Measurements from ENCODE around the gene RRBP1.

The RRBP1 gene

GRCh38 chr20:17658648-17658993 lies 23.4 kb downstream of the RRBP1 start:
- peaks cover 45% of the 10 kb centered on the region for H3K36me3 ChIP-seq (ENCODE audit: insufficient read depth, low read length)
- no peak overlapping the region for H3K4me2 ChIP-seq (ENCODE audit: low read length)
- no peak overlapping the region for H3K4me3 ChIP-seq (ENCODE audit: low read depth, low read length, poor library complexity, severe bottlenecking)
- no peak overlapping the region for H3K27ac ChIP-seq (ENCODE audit: low read depth, low read length, poor library complexity, severe bottlenecking)
- no peak overlapping the region for H3K9ac ChIP-seq (ENCODE audit: low read length)
- H3K79me2 ChIP-seq (ENCODE audit: insufficient read depth, low read length), result peaks cover 6% of the 10 kb centered on the region
- peaks cover 39% of the 10 kb centered on the region for H3K4me1 ChIP-seq (ENCODE audit: insufficient read depth, low read length, severe bottlenecking)
- no peaks in the 10 kb centered on the region for H4K20me1 ChIP-seq (ENCODE audit: insufficient read depth, low read length)
- no peak overlapping the region for H2AFZ ChIP-seq (ENCODE audit: low read length)
- no peaks in the 10 kb centered on the region for H3F3A ChIP-seq (ENCODE audit: insufficient read depth, low read length)
- H3K9me3 ChIP-seq (ENCODE audit: low read length), result no peaks in the 10 kb centered on the region
- no peaks in the 10 kb centered on the region for H3K27me3 ChIP-seq (ENCODE audit: insufficient read depth, low read length)
- H3K9me2 ChIP-seq (ENCODE audit: low read depth, low read length), result no peaks in the 10 kb centered on the region
- TF ChIP-seq CTCF (IDR thresholded peaks at IDR 0.05; ENCODE audit: low read length), result no peak
- TF ChIP-seq EZH2 (IDR thresholded peaks at IDR 0.05; ENCODE audit: borderline replicate concordance, low read length), result no peak

- Histone ChIP-seq H3K4me2 (ENCODE audit: low read length) (no peak overlapping the region), H3K27ac (ENCODE audit: low read depth, low read length, poor library complexity, severe bottlenecking) (no peak overlapping the region), H3K9ac (ENCODE audit: low read length) (no peak overlapping the region), H3K9me2 (ENCODE audit: low read depth, low read length) (no peaks in the 10 kb centered on the region), H3K36me3 (ENCODE audit: insufficient read depth, low read length) (peaks cover 45% of the 10 kb centered on the region), H2AFZ (ENCODE audit: low read length) (no peak overlapping the region), H3F3A (ENCODE audit: insufficient read depth, low read length) (no peaks in the 10 kb centered on the region), H3K4me1 (ENCODE audit: insufficient read depth, low read length, severe bottlenecking) (peaks cover 38% of the 10 kb centered on the region), H3K27me3 (ENCODE audit: insufficient read depth, low read length) (no peaks in the 10 kb centered on the region), H3K9me3 (ENCODE audit: low read length) (no peaks in the 10 kb centered on the region), H3K4me3 (ENCODE audit: low read depth, low read length, poor library complexity, severe bottlenecking) (no peak overlapping the region), H4K20me1 (ENCODE audit: insufficient read depth, low read length) (no peaks in the 10 kb centered on the region), H3K79me2 (ENCODE audit: insufficient read depth, low read length) (peaks cover 6% of the 10 kb centered on the region; the same call in 1 of the 2 replicates)
- TF ChIP-seq EZH2 (IDR thresholded peaks at IDR 0.05; ENCODE audit: borderline replicate concordance, low read length) (no peak), CTCF (IDR thresholded peaks at IDR 0.05; ENCODE audit: low read length) (no peak)
Observed at GRCh38 chr20:17657898-17658647, 24.0 kb downstream of the RRBP1 start.

- Histone ChIP-seq H3K9ac (ENCODE audit: low read length) (no peak overlapping the region), H3K9me2 (ENCODE audit: low read depth, low read length) (no peaks in the 10 kb centered on the region), H3F3A (ENCODE audit: insufficient read depth, low read length) (no peaks in the 10 kb centered on the region), H3K4me2 (ENCODE audit: low read length) (no peak overlapping the region), H3K4me3 (ENCODE audit: low read depth, low read length, poor library complexity, severe bottlenecking) (no peak overlapping the region), H4K20me1 (ENCODE audit: insufficient read depth, low read length) (no peaks in the 10 kb centered on the region), H3K27ac (ENCODE audit: low read depth, low read length, poor library complexity, severe bottlenecking) (no peak overlapping the region), H3K9me3 (ENCODE audit: low read length) (no peaks in the 10 kb centered on the region), H3K79me2 (ENCODE audit: insufficient read depth, low read length) (peaks cover 6% of the 10 kb centered on the region; the same call in 1 of the 2 replicates), H3K4me1 (ENCODE audit: insufficient read depth, low read length, severe bottlenecking) (peaks cover 38% of the 10 kb centered on the region), H2AFZ (ENCODE audit: low read length) (no peak overlapping the region), H3K36me3 (ENCODE audit: insufficient read depth, low read length) (peaks cover 45% of the 10 kb centered on the region), H3K27me3 (ENCODE audit: insufficient read depth, low read length) (no peaks in the 10 kb centered on the region)
- TF ChIP-seq EZH2 (IDR thresholded peaks at IDR 0.05; ENCODE audit: borderline replicate concordance, low read length), result no peak
- TF ChIP-seq CTCF (IDR thresholded peaks at IDR 0.05; ENCODE audit: low read length), result no peak
Observed at GRCh38 chr20:17657079-17657825, 24.8 kb downstream of the RRBP1 start.

All from OCI-LY1 (cell line).